Jurkat, Clone E6-1 (cell line): ENCODE data around the gene MGAT5.

ENCODE experiments used
- DNase-seq: peaks from one replicate; pipeline ENCODE4 v3.0.0-alpha.2; 2011; ENCODE audit warnings: low read depth, low spot score
- H3K4me3 ChIP-seq: 2 replicates; pipeline ENCODE4 v1.5.1; 2011; ENCODE audit warnings: mild to moderate bottlenecking, low read length, control low read depth, moderate library complexity

The MGAT5 gene

DNA sequence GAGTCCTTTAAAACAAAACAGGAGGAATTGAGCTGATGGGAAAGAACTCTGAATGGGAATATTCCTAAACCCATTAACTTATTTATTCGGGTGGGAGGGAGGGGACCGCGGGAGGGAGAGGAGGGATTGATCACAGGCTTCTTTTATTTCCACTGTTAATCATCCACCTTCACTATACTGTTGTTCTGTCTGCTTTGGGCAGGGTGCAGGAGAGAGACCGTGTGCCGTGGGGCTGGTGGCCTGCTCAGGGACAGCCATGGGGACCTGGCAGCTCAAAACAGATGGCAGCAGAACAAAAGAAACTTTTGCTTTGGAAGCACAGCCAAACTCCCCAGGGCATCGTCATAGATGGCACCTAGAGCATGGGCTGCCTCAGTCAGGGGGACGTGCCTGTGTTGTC is 195.3 kb downstream of the MGAT5 start:
- no peak overlapping the region for H3K4me3 ChIP-seq
- DNase-seq, result no peak

- no peak for DNase-seq
- H3K4me3 ChIP-seq, result no peak overlapping the region
Measured at GRCh38 chr2:134449751-134450513, 196.1 kb downstream of the MGAT5 start.

DNA sequence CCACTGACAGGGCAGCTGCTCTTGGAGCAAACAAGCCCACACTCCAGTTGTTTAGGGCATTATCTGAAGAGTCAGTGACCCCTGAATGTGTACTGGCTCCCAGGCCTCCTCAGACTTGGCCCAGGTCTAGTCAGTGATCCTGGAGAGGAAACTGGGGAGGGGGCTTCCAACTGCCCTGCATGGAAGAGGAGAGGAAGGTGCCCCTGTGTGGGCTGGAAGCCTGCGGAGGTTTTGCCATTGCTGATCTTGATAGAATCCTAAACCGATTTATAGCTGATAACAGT is 197.4 kb downstream of the MGAT5 start:
- DNase-seq, result no peak
- H3K4me3 ChIP-seq, result no peak overlapping the region

GRCh38 chr2:134452042-134452733 is 198.3 kb downstream of the MGAT5 start:
- no peak for DNase-seq
- H3K4me3 ChIP-seq, result no peak overlapping the region

DNA sequence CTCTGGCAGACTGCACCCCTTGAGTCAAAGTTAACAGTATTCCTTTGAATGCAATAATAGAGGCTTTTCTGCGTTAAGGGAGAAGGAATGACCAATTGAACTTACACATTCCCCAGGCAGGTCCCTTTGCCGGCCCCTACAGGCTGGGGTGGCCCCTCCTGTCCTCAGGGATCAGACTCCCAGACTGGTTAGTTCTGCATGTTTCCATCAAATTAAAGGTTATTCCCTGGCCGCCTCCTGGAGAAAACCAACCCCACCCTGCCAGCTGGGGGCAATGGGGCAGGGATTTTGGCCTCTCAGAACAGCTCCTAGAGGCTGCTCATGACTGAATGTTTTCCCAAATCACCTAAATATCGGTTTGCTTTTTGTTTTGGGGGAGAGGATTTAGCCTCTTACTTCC is 199.6 kb downstream of the MGAT5 start:
- DNase-seq, result no peak
- no peak overlapping the region for H3K4me3 ChIP-seq

DNA sequence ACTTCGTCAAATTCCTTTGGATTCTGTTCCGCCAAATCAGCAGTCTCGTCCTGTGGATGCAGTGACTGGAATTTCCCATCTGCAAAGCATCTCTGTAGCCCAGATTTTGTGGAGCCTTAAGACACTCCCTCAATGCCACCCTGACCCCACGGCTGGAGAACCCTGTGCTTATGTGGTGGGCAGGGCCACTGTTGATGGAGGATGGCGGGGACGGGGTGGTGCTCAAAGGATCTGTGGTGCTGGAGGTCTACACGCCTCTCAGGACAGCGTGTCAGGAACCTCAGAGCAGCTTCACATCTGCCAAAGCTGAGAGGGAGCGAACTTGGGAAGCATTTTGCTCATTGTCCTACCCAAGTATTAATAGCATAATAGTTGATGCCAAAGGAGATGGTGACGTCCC is 200.1 kb downstream of the MGAT5 start:
- DNase-seq, result no peak
- no peak overlapping the region for H3K4me3 ChIP-seq

DNA sequence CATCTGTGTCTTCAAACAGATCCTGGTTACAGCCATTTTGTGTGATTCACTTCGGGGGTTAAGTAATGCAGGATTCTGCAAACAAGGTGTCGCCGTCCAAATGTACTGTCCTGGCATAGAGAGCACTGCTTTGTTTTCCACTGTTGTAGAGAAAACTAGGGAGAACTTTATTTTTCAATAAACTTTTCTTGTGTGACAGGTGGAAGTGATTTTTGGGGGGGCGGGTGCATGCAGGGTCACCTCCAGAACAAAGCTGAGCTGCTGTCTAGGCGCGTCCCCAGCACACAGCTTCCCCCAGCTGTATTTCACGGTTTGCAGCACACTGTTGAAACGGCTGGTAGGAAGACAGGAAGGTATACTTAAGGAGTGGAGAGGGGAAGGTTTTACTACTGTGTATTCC is 200.6 kb downstream of the MGAT5 start:
- no peak for DNase-seq
- H3K4me3 ChIP-seq, result no peak overlapping the region

GRCh38 chr2:134454931-134455330 is 201.1 kb downstream of the MGAT5 start:
- DNase-seq, result no peak
- no peak overlapping the region for H3K4me3 ChIP-seq

DNA sequence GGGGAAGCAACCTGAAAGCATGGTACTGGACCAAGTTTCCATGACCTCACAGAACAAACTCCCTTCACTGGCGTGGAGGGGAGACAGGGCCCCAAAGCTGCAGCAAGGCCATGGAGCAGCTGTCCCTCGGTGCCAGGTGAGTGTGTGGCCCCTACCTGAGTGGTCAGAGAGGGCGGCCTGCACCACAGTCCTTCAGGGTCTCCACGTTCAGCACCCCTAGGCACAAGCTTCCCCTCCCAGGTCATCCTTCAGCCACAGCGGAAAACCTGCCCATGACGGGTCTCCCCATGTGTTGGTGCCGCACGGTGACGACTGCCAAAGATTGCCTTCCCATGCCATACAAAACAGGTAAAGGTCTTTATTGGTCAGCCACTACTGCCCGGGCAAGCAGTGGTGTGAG is 201.6 kb downstream of the MGAT5 start:
- no peak overlapping the region for H3K4me3 ChIP-seq
- DNase-seq, result no peak

DNA sequence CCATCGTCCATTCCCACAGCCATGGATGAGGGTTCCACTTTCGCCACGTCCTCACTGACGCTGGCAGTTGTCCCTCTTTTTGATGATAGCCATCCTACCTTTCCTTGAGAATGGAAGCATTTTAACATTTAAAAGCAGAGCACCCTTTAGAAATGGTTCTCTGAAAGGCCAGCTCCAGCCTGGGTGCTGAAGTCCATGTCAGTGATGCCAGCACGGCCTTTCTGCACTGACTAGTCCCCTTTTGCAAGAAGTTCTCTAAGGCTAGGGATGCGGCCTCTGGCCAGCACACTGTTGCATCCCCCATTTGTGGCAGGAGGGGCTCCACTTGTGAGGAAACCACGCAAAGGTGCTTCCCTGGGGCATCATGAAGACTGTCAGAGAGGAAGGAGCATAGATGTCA is 203.5 kb downstream of the MGAT5 start:
- no peak overlapping the region for H3K4me3 ChIP-seq
- DNase-seq, result no peak

DNA sequence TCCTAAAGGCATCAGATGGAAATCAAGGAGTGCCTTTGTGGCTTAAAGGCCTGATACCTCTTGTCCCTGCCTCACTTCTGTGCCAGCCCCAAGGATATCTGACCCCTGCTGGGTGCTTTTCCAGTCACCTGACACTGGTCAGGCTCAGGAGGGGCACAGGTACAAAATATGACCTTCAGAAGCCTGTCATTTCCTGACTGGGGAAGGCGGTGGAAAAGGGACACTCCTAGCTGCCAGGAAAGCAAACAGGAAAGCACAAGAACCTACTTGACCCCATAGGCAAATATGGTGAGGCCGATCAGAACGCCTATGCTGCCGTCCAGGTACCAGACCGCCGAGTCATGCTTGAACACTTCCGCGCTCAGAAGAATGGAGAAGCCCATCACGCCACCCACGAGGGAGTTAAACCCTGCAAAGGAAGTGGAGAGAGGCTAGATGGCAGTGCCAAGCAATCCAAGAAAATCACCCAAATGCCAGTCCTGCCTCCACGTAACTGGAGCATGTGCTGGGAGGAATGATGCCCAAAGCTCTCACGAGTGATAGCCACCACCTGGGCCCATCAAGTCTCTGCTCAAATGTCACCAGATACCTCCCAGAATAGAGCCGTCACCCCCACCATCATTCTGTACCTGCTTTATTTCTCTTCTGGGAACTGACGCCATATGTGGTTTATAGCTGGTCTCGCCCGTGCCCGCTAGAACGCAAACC is 204.0 kb downstream of the MGAT5 start:
- no peak for DNase-seq
- H3K4me3 ChIP-seq, result no peak overlapping the region

GRCh38 chr2:134458473-134458853 is 204.6 kb downstream of the MGAT5 start:
- DNase-seq, result no peak
- no peak overlapping the region for H3K4me3 ChIP-seq

GRCh38 chr2:134458950-134459349 is 205.1 kb downstream of the MGAT5 start:
- no peak for DNase-seq
- H3K4me3 ChIP-seq, result no peak overlapping the region

- DNase-seq, result no peak
- no peak overlapping the region for H3K4me3 ChIP-seq
Measured at GRCh38 chr2:134459706-134460406, 206.0 kb downstream of the MGAT5 start.

DNA sequence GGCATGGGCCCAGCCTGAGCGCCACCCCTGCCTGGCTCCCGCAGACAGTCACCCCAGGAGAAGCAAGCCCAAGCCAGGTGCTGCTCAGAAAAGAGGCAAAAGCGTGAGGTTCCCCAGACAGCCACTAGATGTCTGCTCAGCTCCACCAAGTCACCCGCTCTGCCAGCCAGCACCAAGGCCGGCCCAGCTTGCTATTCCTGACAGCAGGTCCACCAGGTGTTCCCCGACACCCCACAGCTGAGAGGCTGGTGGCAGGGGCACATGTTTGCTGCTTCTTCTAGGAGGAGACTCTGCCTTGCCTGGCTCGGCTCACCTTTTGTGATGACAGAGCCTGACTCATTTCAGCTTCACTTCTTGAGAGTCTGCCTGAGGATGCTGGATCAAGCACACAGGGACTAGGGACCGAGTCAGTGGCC is 206.7 kb downstream of the MGAT5 start:
- DNase-seq, result peak; percentile 51
- no peak overlapping the region for H3K4me3 ChIP-seq

DNA sequence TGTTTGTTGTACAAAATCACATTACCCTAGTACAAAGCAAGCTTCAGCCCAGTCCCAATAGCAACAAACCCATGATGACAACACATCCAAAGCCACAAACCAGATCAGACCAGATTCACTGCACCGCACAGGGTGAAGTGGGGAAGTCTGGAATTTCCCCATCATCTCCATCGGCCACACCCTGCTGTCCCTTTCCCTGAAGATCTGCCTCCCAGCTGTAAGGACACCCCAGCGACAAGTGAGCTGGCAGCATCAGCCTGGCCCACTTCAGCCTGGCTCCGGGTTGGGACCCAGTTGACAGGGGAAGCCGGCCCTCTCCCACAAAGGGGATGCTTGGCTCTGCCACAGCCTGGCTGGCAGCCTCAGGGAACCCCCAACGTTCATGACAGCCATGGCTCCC is 207.6 kb downstream of the MGAT5 start:
- no peak for DNase-seq
- no peak overlapping the region for H3K4me3 ChIP-seq

GRCh38 chr2:134462275-134462674 is 208.4 kb downstream of the MGAT5 start:
- DNase-seq, result no peak
- H3K4me3 ChIP-seq, result no peak overlapping the region

DNA sequence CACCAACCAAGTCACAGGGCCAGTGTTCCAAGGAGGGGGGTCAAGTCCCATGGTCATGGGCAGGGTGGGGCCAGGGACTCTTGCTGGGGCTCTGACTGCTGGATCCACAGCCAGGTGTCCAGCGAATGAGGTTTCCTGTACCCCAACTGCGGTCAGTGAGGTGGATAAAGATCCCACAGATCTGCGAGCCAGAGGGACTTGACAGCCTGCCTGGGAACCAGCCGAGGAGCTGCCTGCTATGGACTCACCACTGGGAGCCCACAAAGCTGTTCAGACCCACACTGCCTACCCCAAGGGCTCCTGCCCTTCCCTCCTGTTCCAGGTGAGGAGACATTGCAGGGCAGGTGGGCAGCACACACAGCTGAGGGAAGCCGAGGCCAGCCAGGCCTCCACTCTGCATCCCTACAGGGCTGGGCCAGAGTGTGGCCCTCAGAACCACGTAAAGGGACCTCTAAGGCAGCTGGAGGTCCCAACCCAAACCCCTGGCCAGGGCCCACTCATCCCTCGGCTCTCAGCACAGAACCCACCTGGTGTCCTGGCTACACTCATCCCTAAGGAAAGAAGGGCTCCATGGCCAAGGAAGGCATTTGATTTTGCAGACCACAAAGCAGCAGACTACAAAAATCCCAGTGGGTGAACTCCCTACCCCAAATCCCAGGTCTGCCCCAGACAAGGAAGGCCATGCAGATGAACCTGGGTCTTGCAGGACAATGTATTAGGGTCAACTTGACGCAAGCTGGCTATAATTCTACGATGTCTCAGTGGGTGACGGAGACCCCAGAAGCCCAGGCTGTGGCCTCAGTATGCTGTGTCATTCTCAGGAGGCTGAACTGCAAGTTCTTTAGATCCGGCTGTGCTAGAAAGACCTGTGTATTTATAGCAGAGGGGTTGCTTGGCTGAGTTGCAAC is 209.2 kb downstream of the MGAT5 start:
- DNase-seq, result no peak

DNA sequence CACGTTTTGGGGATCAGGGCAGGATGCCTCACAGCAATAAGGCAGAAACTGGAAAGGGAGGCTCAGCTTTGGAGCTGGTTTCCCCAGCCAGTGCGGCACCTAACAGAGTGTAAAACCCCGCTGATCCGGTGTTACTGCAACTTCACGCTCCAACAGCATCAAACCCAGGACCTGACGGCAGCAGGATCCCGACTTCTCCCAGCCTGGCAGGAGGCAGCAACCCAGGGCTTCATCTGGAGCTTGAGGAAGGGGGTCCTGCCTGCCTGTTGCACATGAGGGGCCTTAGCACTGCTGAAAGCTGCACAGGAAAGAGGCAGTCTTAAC is 209.8 kb downstream of the MGAT5 start:
- H3K4me3 ChIP-seq, result no peak overlapping the region

More for the DNA sequence above, 209.2 kb downstream of the MGAT5 start:
- H3K4me3 ChIP-seq, result no peak overlapping the region

More for the DNA sequence above, 209.8 kb downstream of the MGAT5 start:
- no peak for DNase-seq
